ENCODE data around the gene SH3GL1.

- TF ChIP-seq CTCF (IDR thresholded peaks at IDR 0.05) (no peak), POLR2A (IDR thresholded peaks at IDR 0.05) (no peak)
Measured at GRCh38 chr19:4326215-4326836, 74.0 kb downstream of the SH3GL1 start.

Data from uterus (tissue), 2 donors.